ENCODE results near the gene CDC42SE2. TPM values are rescaled to one million over a fixed set of nuclear protein-coding genes. Genes with fewer than 3 reads are reported as not detected.

CDC42SE2 gene
- total RNA-seq, 4 donors from 2014 or later, result 71.8 to 118 (median 91.8) TPM

- H3K4me1 ChIP-seq, result peaks cover 0 to 25% (median 8%) of the 10 kb centered on the region in 4 donors
- H3K27ac ChIP-seq, result no peak overlapping the region
- no peaks in the 10 kb centered on the region for H3K36me3 ChIP-seq
- 88 to 92% methylated on average over 3 of the region's 3 CpGs for WGBS, 2 donors (ENCODE audit: low coverage in 1 of 2)
- in situ Hi-C loops (cut with MboI; ENCODE audit: low pct_ligation_motif_present in 1 of 4, low pct_unique_long_range_greater_than_20kb in 1 of 4, low sequenced_read_pairs in 3 of 4), result no loop called here
- no peak for TF ChIP-seq POLR2AphosphoS5 (IDR thresholded peaks at IDR 0.05)
- TF ChIP-seq, protein P1, sequence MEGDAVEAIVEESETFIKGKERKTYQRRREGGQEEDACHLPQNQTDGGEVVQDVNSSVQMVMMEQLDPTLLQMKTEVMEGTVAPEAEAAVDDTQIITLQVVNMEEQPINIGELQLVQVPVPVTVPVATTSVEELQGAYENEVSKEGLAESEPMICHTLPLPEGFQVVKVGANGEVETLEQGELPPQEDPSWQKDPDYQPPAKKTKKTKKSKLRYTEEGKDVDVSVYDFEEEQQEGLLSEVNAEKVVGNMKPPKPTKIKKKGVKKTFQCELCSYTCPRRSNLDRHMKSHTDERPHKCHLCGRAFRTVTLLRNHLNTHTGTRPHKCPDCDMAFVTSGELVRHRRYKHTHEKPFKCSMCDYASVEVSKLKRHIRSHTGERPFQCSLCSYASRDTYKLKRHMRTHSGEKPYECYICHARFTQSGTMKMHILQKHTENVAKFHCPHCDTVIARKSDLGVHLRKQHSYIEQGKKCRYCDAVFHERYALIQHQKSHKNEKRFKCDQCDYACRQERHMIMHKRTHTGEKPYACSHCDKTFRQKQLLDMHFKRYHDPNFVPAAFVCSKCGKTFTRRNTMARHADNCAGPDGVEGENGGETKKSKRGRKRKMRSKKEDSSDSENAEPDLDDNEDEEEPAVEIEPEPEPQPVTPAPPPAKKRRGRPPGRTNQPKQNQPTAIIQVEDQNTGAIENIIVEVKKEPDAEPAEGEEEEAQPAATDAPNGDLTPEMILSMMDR (IDR thresholded peaks at IDR 0.05), result no peak
- no peak for TF ChIP-seq POLR2A (IDR thresholded peaks at IDR 0.05)
- no peak for TF ChIP-seq EP300 (IDR thresholded peaks at IDR 0.05; ENCODE audit: low read depth)
- no peak overlapping the region for H3K4me3 ChIP-seq
- intact Hi-C loops (cut with DNase I; ENCODE audit: low total_unique reads), result no loop called here
- no peaks in the 10 kb centered on the region for H3K9me3 ChIP-seq
- no peaks in the 10 kb centered on the region for H3K27me3 ChIP-seq
- DNase-seq, result no peak
Measured at GRCh38 chr5:131353991-131354390, 90.1 kb downstream of the CDC42SE2 start.

GRCh38 chr5:131355971-131356528 is 92.2 kb downstream of the CDC42SE2 start:
- Histone ChIP-seq H3K9me3 (no peaks in the 10 kb centered on the region), H3K27ac (no peak overlapping the region), H3K4me3 (no peak overlapping the region), H3K27me3 (no peaks in the 10 kb centered on the region), H3K36me3 (peaks cover 0 to 10% (median 3%) of the 10 kb centered on the region in 4 donors), H3K4me1 (peaks cover 0 to 25% (median 8%) of the 10 kb centered on the region in 4 donors)
- no peak for DNase-seq
- in situ Hi-C loops (cut with MboI; ENCODE audit: low pct_ligation_motif_present in 1 of 4, low pct_unique_long_range_greater_than_20kb in 1 of 4, low sequenced_read_pairs in 3 of 4) (no loop called here), intact Hi-C loops (cut with DNase I; ENCODE audit: low total_unique reads) (no loop called here)
- TF ChIP-seq EP300 (IDR thresholded peaks at IDR 0.05; ENCODE audit: low read depth) (no peak), POLR2AphosphoS5 (IDR thresholded peaks at IDR 0.05) (no peak), POLR2A (IDR thresholded peaks at IDR 0.05) (no peak)
- TF ChIP-seq, protein P1 (IDR thresholded peaks at IDR 0.05), result no peak
- 47 to 62% methylated on average over 1 of the region's 1 CpG for WGBS, 2 donors (ENCODE audit: low coverage in 1 of 2)

GRCh38 chr5:131356619-131357018 is 92.8 kb downstream of the CDC42SE2 start:
- Histone ChIP-seq H3K4me1 (peaks cover 0 to 25% (median 8%) of the 10 kb centered on the region in 4 donors), H3K36me3 (peaks cover 0 to 10% (median 4%) of the 10 kb centered on the region in 4 donors), H3K27ac (no peak overlapping the region), H3K4me3 (no peak overlapping the region), H3K27me3 (no peaks in the 10 kb centered on the region), H3K9me3 (no peaks in the 10 kb centered on the region)
- 89 to 100% methylated on average over 1 of the region's 1 CpG for WGBS, 2 donors (ENCODE audit: low coverage in 1 of 2)
- intact Hi-C loops (cut with DNase I; ENCODE audit: low total_unique reads) (no loop called here), in situ Hi-C loops (cut with MboI; ENCODE audit: low pct_ligation_motif_present in 1 of 4, low pct_unique_long_range_greater_than_20kb in 1 of 4, low sequenced_read_pairs in 3 of 4) (no loop called here)
- no peak for TF ChIP-seq POLR2A (IDR thresholded peaks at IDR 0.05)
- TF ChIP-seq POLR2AphosphoS5 (IDR thresholded peaks at IDR 0.05), result no peak
- TF ChIP-seq, protein P1 (IDR thresholded peaks at IDR 0.05), result no peak
- no peak for TF ChIP-seq EP300 (IDR thresholded peaks at IDR 0.05; ENCODE audit: low read depth)
- DNase-seq, result no peak

- in situ Hi-C loops (cut with MboI; ENCODE audit: low pct_ligation_motif_present in 1 of 4, low pct_unique_long_range_greater_than_20kb in 1 of 4, low sequenced_read_pairs in 3 of 4) (no loop called here), intact Hi-C loops (cut with DNase I; ENCODE audit: low total_unique reads) (no loop called here)
- H3K4me3 ChIP-seq, result no peak overlapping the region
- H3K27me3 ChIP-seq, result no peaks in the 10 kb centered on the region
- no peak for DNase-seq
- TF ChIP-seq, protein P1 (IDR thresholded peaks at IDR 0.05), result no peak
- H3K9me3 ChIP-seq, result no peaks in the 10 kb centered on the region
- H3K36me3 ChIP-seq, result peaks cover 0 to 10% (median 4%) of the 10 kb centered on the region in 4 donors
- peaks cover 0 to 25% (median 8%) of the 10 kb centered on the region in 4 donors for H3K4me1 ChIP-seq
- H3K27ac ChIP-seq, result no peak overlapping the region
- WGBS, 2 donors (ENCODE audit: low coverage in 1 of 2), result 55 to 61% methylated on average over 5 of the region's 5 CpGs
Measured at GRCh38 chr5:131357739-131358561, 94.1 kb downstream of the CDC42SE2 start.
